Measurements from ENCODE around the gene GADD45GIP1.
"Not testable (repeated sequence)": the region's sequence is repeated elsewhere in the genome, so short reads cannot be mapped to it uniquely, and the experiment has no call there.

GADD45GIP1 gene

GRCh38 chr19:12987781-12988180 is 30.8 kb upstream of the GADD45GIP1 start:
- no peak for DNase-seq (ENCODE audit: low spot score)

- no peak for DNase-seq (ENCODE audit: low spot score)
Measured at GRCh38 chr19:12987190-12987589, 30.2 kb upstream of the GADD45GIP1 start.

GRCh38 chr19:12986726-12987125 is 29.7 kb upstream of the GADD45GIP1 start:
- no peak for DNase-seq (ENCODE audit: low spot score)

- no peak for DNase-seq (ENCODE audit: low spot score)
Measured at GRCh38 chr19:12985049-12985776, 28.2 kb upstream of the GADD45GIP1 start.

DNA sequence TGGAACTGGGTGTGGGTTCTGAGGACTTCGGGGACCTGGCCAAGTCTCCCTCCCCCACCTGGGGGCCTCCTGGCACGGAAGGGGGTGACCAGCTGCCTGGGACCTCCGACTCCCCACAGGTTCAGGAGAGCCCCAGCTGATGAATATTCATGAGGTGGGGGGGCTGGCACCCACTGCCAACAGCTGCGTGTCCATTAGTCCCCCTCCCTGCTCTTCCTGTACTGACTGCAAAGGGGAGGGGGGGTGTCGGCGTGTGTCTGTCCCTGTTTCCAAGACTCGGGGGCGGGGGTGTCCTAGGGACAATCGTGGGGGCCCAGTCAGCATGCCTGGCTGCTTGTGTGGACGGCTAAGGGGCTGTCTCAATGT is 27.6 kb upstream of the GADD45GIP1 start:
- DNase-seq (ENCODE audit: low spot score) = no peak

DNA sequence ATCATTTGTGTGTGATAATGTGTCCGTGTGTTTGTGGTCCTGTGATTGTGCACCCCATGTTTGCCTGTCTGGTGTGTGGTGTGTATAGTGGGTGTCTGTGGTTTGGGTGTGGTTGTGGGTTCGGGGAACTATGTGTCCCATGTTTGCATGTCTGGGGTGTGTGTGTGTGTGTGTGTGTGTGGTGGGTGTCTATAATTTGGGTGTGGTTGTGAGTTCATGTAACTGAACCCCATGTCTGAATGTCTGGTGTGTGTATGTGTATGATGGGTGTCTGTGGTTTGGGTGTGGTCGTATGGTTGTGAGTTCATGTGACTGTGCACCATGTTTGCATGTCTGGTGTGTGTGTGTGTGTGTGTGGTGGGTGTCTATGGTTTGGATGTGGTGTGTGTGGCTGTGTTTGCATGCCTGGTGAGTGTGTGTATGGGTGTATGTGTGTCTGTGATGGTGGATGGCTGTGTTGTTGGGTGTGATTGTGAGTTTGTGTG is 27.2 kb upstream of the GADD45GIP1 start:
- no peak for DNase-seq (ENCODE audit: low spot score)

- peak; percentile 96 for DNase-seq (ENCODE audit: low spot score)
Measured at GRCh38 chr19:12983542-12984142, 26.6 kb upstream of the GADD45GIP1 start.

DNA sequence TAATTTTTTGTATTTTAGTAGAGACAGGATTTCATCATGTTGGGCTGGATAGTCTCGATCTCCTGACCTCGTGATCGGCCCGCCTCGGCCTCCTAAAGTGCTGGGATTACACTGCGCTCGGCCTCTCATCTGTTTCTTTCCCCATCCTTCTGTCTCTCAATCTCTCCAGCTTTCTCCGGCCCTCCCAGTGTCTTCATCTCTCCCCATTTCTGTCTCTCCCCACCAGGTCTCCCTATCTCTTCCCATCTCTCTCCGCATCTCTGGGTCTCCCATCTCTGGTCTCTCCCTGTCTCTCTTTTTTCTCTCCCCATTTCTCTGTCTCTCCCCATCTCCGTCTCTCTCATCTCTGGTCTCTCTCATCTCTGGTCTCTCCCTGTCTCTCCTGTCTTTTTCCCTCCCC is 26.1 kb upstream of the GADD45GIP1 start:
- no peak for DNase-seq (ENCODE audit: low spot score)

DNA sequence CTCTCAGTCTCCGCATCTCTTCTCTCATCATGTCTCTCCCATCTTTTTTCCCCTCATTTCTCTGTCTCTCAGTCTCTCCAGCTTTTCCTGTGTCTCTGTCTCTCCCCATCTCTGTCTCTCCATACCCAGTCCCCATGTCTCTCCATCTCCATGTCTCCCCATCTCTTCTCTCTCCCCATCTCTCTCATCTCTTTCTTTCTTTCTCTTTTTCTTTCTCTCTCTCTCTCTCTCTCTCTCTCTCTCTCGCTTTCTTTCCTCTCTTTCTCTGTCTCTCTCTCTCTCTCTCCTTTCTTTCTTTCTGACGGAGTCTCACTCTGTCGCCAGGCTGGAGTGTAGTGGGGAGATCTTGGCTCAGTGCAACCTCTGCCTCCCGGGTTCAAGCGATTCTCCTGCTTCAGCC is 25.6 kb upstream of the GADD45GIP1 start:
- no peak for DNase-seq (ENCODE audit: low spot score)

DNA sequence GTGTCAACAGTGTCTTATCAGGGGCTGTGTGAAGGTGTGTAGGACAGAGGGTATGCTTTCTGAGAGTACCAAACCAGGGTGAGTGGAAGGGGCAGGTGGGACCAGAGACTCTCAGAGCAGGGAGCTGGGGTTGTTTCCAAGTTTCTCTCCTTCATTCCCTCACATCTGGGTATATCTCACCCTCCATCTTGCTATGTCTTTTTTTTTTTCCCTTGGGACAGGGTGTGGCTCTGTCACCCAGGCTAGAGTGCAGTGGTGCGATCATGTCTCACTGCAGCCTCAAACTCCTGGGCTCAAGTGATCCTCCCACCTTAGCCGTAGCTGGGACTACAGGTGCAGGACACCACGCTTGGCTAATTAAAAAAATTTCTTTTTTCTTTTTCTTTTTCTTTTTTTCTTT is 23.0 kb upstream of the GADD45GIP1 start:
- DNase-seq (ENCODE audit: low spot score) = no peak

DNA sequence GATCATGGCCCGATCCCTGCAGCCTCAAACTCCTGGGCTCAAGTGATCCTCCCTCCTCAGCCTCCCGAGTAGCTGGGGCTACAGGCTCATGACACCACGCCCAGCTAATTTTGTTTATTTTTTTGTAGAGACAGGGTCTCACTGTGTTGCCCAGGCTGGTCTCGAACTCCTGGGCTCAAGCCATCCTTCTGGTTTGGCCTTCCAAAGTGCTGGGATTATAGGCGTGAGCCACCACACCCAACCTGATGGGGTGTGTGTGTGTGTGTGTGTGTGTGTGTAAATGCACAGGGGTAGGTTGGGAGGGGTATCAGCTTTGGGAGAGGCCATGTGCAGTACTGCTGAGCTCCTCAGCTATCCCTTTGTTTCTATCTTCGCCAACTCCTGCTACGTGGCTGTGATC is 19.1 kb upstream of the GADD45GIP1 start:
- not testable (repeated sequence) for DNase-seq (ENCODE audit: low spot score)

DNA sequence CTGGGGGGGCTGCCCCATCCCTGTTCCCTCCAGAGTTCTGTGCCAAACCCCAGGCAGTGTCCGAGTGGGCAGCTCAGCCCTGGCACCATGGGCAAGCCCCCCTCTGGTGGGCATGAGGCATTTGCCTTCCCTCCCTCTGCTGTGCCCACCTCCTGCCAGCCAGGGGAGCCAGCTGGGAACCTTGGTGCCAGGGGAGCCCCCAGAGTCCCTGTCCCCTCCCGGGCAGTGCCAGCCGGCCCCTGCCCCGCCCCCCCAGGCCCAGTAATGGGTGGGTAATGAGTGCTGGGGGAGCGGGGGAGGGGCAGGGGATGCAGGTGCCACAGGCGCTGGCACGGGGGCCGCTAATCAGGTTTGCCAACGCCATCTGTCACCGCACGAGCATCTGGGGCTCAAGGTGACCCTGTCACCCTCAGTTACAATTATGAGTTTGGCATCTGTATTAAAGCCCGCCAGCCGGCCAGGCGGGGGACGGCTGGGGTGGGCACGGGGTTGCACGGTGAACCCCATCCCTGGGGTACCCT is 18.3 kb upstream of the GADD45GIP1 start:
- no peak for DNase-seq (ENCODE audit: low spot score)

DNA sequence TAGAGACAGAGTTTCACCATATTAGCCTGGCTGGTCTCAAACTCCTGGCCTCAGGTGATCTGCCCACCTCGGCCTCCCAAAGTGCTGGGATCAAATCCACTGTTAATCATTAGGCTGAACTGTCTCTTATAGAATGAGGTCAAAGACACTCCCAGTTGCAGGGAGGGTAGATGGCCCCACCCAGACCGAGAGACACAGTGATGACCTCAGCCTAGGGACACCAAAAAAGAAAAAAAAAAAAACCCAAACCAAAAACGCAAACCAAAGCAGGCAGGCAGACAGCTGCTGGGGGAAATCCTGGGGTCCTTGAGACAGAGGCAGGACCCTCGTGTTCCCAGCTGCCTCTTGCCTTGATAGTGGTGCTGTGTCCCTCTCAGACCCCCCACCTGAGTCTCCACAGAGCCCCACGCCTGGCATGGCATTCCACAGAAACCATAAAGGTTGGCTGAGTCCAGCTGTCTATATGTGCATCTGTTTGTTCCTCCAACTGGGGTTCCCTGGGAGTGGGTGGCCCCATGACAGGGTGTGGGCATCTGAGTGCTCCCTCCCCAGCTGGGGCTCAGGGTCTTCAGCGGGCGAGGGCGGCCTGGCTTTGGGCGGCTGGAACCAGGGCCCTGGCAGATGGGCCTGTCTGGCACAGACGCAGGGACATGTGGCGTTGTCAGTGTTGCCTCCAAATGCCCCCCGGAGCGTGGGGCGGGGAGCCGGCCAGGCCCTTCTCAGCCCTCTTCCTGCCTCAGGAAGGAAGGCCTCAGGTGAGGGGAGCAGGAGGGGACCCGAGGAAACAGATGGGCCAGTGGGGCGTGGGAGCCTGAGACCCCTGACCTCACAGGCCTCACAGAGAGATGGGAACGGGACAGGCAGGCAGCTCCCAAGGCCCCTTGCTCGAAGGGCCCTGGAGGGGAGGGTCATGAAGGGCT is 17.5 kb upstream of the GADD45GIP1 start:
- no peak for DNase-seq (ENCODE audit: low spot score)

- DNase-seq (ENCODE audit: low spot score) = no peak
Measured at GRCh38 chr19:12973236-12973635, 16.2 kb upstream of the GADD45GIP1 start.

GRCh38 chr19:12970070-12970820 is 13.2 kb upstream of the GADD45GIP1 start:
- no peak for DNase-seq (ENCODE audit: low spot score)

- DNase-seq (ENCODE audit: low spot score) = no peak
Measured at GRCh38 chr19:12969292-12969988, 12.4 kb upstream of the GADD45GIP1 start, which contains the start of gene DAND5. TSS of gene DAND5 (plus strand) at chr19:12969576. CDS start at chr19:12969661, 85 bp downstream.

DNA sequence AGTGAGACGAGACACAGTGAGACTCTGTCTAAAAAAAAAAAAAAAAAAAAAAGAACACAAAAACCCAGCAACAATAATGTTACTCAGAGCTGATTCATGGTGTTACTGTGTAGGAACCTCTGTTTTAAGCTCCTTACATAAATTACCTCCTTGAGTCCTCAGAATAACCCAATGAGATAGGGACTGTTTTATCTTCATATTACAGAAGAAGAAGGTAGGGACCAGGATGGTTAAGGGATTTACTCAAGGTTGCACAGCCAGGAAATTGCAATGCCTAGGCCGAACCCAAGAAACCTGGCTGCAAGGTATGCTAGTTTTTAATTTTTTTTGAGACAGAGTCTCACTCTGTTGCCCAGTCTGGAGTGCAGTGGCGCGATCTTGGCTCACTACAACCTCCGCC is 10.9 kb upstream of the GADD45GIP1 start:
- DNase-seq (ENCODE audit: low spot score) = no peak

- DNase-seq (ENCODE audit: low spot score) = no peak
Measured at GRCh38 chr19:12965812-12966135, 8.8 kb upstream of the GADD45GIP1 start.

DNA sequence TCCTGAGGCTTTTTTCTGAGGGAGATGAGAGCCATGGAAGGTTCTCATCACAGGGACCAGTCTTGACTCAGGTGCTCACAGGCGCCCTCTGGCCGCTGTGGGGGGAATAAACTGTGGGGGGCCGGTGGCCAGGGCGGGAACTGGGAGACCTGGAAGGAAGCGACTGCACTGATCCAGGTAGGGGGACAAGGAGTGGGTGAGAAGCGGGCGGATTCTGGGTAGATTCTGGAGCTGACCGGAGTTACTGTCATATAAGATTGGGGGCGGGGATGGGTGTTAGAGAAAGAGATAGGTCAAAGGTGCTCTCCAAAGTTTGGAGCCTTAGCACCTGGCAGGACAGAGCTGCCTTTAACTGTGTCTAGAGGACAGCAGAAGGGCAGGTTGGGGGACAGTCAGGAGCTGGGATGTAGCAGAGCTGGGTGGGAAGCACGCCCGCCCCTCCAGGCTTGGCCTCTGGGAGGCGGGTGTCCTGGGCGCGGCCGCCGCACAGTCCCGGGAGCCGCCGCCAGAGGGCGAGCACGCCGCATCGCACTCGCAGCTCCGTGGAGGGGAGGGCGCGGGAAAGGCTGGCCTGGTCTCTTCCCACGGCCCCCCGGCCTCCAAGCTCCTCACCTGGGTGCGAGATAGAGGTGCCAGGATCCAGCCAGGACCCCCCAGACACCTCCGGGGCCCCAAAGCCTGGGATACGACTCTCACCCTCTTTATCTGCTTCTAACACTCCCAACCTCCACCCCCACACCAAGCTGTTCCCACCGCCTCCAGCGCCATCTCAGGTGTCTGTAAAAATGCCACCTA is 8.2 kb upstream of the GADD45GIP1 start:
- peak; percentile 89 for DNase-seq (ENCODE audit: low spot score)

- DNase-seq (ENCODE audit: low spot score) = no peak
Measured at GRCh38 chr19:12959481-12959880, 2.5 kb upstream of the GADD45GIP1 start.
